Smooth muscle cell (in vitro differentiated cells): ENCODE data around the gene FBXL16. TPM values are rescaled to one million over a fixed set of nuclear protein-coding genes. Genes with fewer than 3 reads are reported as not detected.

Experiments used
- DNase-seq: peaks from one replicate; lab custom pipeline; 2025; ENCODE audit not compliant: unreplicated experiment; lab: John Stamatoyannopoulos, UW
- H2AFZ ChIP-seq: fragments of 200-600 bp; sonication (generic); 2 replicates; pipeline ENCODE4 v1.6.0; 2016; ENCODE audit warnings: antibody characterized with exemption, low read depth, mild to moderate bottlenecking
- H3F3A ChIP-seq: fragments of 200-600 bp; sonication (generic); 2 replicates; pipeline ENCODE4 v1.6.0; 2017; ENCODE audit warnings: antibody characterized with exemption, low read depth
- H3K27ac ChIP-seq: fragments of 200-600 bp; sonication (generic); 2 replicates; pipeline ENCODE4 v1.5.1; 2016; ENCODE audit warnings: low read depth, mild to moderate bottlenecking
- H3K27me3 ChIP-seq: fragments of 200-600 bp; sonication (generic); 2 replicates; pipeline ENCODE4 v1.6.1; 2016; ENCODE audit warnings: low read depth, mild to moderate bottlenecking
- H3K36me3 ChIP-seq: fragments of 200-600 bp; sonication (generic); 2 replicates; pipeline ENCODE4 v1.5.1; 2016; ENCODE audit warnings: low read depth
- H3K4me1 ChIP-seq: fragments of 200-600 bp; sonication (generic); 2 replicates; pipeline ENCODE4 v1.5.1; 2016; ENCODE audit warnings: low read depth
- H3K4me2 ChIP-seq: fragments of 200-600 bp; sonication (generic); 2 replicates; pipeline ENCODE4 v1.6.0; 2016; ENCODE audit warnings: mild to moderate bottlenecking
- H3K4me3 ChIP-seq: fragments of 200-600 bp; sonication (generic); 2 replicates; pipeline ENCODE4 v1.5.1; 2016; ENCODE audit warnings: mild to moderate bottlenecking
- H3K79me2 ChIP-seq: fragments of 200-600 bp; sonication (generic); 2 replicates; pipeline ENCODE4 v1.6.0; 2016; ENCODE audit warnings: low read depth, mild to moderate bottlenecking
- H3K9ac ChIP-seq: fragments of 200-600 bp; sonication (generic); 2 replicates; pipeline ENCODE4 v1.6.0; 2016; ENCODE audit warnings: low read depth
- H3K9me3 ChIP-seq: fragments of 200-600 bp; sonication (generic); replicated peaks from 2 replicates; pipeline ENCODE4 v1.5.1; 2016; ENCODE audit warnings: low read depth
- H4K20me1 ChIP-seq: fragments of 200-600 bp; sonication (generic); 2 replicates; pipeline ENCODE4 v1.6.0; 2016; ENCODE audit warnings: low read depth
- WGBS: methylation state at CpG from one replicate; pipeline ENCODE4 v1.1.7; 2016; ENCODE audit warnings: low lambda C conversion rate; 5-methylcytosine and 5-hydroxymethylcytosine counted together
- polyA plus RNA-seq: library from polyadenylated mRNA; unstranded; fragments of >200 nt; fragmentation: Nextera tagmentation; extraction: Ambion mirVana; gene quantifications from 2 replicates; pipeline ENCODE4 v1.2.1, GENCODE V29; 2016
- total RNA-seq: library from RNA; depleted of rRNA; stranded (reverse); fragments of >200 nt; gene quantifications from 2 replicates; pipeline ENCODE4 v1.2.3, GENCODE V29; 2014
- TF ChIP-seq, protein P1 (sequence below): fragments of 200-600 bp; sonication (generic); IDR thresholded peaks from 2 replicates; pipeline ENCODE4 v1.5.1; 2017; ENCODE audit warnings: borderline replicate concordance, mild to moderate bottlenecking, antibody characterized with exemption; ENCODE audit not compliant: insufficient read depth, poor library complexity, severe bottlenecking

Gene FBXL16
- total and polyA plus RNA-seq, 2 experiments from 2014 or later = 0.17 to 0.76 TPM

GRCh38 chr16:673399-673991, 32.1 kb downstream of the FBXL16 start:
- H3K4me1 ChIP-seq = peaks cover 11% of the 10 kb centered on the region
- no peak overlapping the region for H3K4me2 ChIP-seq
- H3K27me3 ChIP-seq = no peaks in the 10 kb centered on the region
- H3K36me3 ChIP-seq = no peaks in the 10 kb centered on the region
- no peak overlapping the region for H2AFZ ChIP-seq
- no peak overlapping the region for H3K9ac ChIP-seq
- H4K20me1 ChIP-seq = peaks cover 33% of the 10 kb centered on the region
- no peak overlapping the region for H3K4me3 ChIP-seq
- peaks cover 16% of the 10 kb centered on the region for H3K79me2 ChIP-seq
- WGBS = 98% methylated on average over 18 of the region's 18 CpGs
- no peaks in the 10 kb centered on the region for H3K9me3 ChIP-seq
- TF ChIP-seq, protein P1, sequence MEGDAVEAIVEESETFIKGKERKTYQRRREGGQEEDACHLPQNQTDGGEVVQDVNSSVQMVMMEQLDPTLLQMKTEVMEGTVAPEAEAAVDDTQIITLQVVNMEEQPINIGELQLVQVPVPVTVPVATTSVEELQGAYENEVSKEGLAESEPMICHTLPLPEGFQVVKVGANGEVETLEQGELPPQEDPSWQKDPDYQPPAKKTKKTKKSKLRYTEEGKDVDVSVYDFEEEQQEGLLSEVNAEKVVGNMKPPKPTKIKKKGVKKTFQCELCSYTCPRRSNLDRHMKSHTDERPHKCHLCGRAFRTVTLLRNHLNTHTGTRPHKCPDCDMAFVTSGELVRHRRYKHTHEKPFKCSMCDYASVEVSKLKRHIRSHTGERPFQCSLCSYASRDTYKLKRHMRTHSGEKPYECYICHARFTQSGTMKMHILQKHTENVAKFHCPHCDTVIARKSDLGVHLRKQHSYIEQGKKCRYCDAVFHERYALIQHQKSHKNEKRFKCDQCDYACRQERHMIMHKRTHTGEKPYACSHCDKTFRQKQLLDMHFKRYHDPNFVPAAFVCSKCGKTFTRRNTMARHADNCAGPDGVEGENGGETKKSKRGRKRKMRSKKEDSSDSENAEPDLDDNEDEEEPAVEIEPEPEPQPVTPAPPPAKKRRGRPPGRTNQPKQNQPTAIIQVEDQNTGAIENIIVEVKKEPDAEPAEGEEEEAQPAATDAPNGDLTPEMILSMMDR = no peak
- H3K27ac ChIP-seq = no peak overlapping the region
- H3F3A ChIP-seq = peaks cover 4% of the 10 kb centered on the region
- no peak for DNase-seq

DNA sequence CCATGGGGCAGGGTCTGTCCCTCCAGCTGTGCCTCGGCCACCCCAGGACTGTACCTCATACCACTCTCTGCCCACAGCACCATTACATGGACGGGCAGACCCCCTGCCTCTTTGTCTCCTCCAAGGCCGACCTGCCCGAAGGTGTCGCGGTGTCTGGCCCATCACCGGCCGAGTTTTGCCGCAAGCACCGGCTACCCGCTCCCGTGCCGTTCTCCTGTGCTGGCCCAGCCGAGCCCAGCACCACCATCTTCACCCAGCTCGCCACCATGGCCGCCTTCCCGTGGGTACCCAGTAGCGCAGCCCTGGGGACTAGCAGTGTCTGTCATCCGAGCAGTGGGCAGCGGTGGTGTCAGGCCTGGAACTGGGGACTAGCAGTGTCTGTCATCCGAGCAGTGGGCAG, 32.8 kb downstream of the FBXL16 start:
- Histone ChIP-seq H3K79me2 (peaks cover 22% of the 10 kb centered on the region), H3K27ac (no peak overlapping the region), H4K20me1 (peaks cover 35% of the 10 kb centered on the region), H3K27me3 (no peaks in the 10 kb centered on the region), H3K4me1 (peaks cover 11% of the 10 kb centered on the region), H3K4me2 (no peak overlapping the region), H3K9ac (no peak overlapping the region), H3K9me3 (no peaks in the 10 kb centered on the region), H3K4me3 (no peak overlapping the region), H2AFZ (no peak overlapping the region), H3K36me3 (no peaks in the 10 kb centered on the region), H3F3A (peaks cover 4% of the 10 kb centered on the region)
- DNase-seq = no peak
- TF ChIP-seq, protein P1 = no peak
- whole genome bisulfite sequencing = 94% methylated on average over 21 of the region's 21 CpGs

GRCh38 chr16:672371-672770, 33.2 kb downstream of the FBXL16 start:
- no peak for DNase-seq
- 98% methylated on average over 19 of the region's 19 CpGs for WGBS
- Histone ChIP-seq H3K27ac (no peak overlapping the region), H3K36me3 (no peaks in the 10 kb centered on the region), H2AFZ (no peak overlapping the region), H3K27me3 (no peaks in the 10 kb centered on the region), H3K79me2 (peaks cover 22% of the 10 kb centered on the region), H3K4me3 (no peak overlapping the region), H3F3A (peaks cover 4% of the 10 kb centered on the region), H3K9me3 (no peaks in the 10 kb centered on the region), H4K20me1 (peaks cover 35% of the 10 kb centered on the region), H3K9ac (no peak overlapping the region), H3K4me1 (peaks cover 11% of the 10 kb centered on the region), H3K4me2 (no peak overlapping the region)
- TF ChIP-seq, protein P1 = no peak

- Histone ChIP-seq H3K27ac (no peak overlapping the region), H3K4me2 (no peak overlapping the region), H4K20me1 (peaks cover 35% of the 10 kb centered on the region), H3K79me2 (peaks cover 22% of the 10 kb centered on the region), H3K4me1 (peaks cover 11% of the 10 kb centered on the region), H3K27me3 (no peaks in the 10 kb centered on the region), H3K9me3 (no peaks in the 10 kb centered on the region), H2AFZ (no peak overlapping the region), H3K36me3 (no peaks in the 10 kb centered on the region), H3F3A (peaks cover 4% of the 10 kb centered on the region), H3K9ac (no peak overlapping the region), H3K4me3 (no peak overlapping the region)
- TF ChIP-seq, protein P1 = no peak
- no peak for DNase-seq
- WGBS = 97% methylated on average over 22 of the region's 40 CpGs
Observed at GRCh38 chr16:671353-672131, 34.1 kb downstream of the FBXL16 start.
